ENCODE data around the gene EPHB2.

EPHB2 gene

DNA sequence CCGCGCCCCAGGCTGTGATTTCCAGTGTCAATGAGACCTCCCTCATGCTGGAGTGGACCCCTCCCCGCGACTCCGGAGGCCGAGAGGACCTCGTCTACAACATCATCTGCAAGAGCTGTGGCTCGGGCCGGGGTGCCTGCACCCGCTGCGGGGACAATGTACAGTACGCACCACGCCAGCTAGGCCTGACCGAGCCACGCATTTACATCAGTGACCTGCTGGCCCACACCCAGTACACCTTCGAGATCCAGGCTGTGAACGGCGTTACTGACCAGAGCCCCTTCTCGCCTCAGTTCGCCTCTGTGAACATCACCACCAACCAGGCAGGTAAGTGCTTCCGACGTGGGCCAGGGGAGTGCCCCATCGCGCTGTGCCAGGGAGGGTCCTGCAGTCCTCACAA is 154.2 kb downstream of the EPHB2 start:
- no peak for DNase-seq

DNA sequence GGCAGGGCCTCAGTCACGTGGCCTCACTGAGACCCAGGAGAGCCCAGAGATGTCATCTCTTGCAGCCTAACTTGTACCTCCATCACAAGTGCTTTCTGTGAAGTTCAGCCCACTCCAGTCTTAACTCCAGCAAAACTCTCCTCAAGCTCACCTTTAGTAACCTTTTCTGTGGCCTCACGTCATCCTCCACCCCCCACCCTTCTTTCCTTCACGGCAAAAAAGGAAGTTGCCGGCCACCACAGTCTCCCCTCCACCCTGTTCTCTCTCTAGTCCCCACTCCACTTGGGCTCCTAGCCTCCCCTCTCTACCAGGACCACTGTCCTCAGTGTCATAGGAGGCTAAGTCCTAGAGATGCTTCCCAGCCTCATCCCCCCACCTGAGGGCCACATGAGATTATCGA is 155.1 kb downstream of the EPHB2 start:
- no peak for DNase-seq

GRCh38 chr1:22866868-22867267 is 156.2 kb downstream of the EPHB2 start:
- DNase-seq: no peak

DNA sequence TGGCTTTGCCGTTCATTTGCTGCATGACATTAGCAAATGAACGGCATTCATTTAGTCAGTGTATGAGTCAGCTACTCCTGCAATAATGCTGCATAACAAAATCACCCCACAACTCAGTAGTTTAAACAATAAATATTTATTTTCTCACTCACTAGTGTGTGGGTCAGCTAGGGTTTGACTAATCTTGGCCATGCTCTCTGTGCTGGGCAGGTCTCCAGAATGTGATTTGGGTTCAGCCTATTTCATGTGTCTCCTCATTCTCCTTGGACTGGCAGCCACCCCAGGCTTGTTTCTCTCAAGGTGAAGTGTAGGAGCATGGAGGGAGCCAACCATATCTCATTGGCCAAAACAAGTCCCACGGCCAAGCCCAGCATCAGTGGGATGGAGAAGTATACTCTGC is 157.7 kb downstream of the EPHB2 start:
- no peak for DNase-seq

DNA sequence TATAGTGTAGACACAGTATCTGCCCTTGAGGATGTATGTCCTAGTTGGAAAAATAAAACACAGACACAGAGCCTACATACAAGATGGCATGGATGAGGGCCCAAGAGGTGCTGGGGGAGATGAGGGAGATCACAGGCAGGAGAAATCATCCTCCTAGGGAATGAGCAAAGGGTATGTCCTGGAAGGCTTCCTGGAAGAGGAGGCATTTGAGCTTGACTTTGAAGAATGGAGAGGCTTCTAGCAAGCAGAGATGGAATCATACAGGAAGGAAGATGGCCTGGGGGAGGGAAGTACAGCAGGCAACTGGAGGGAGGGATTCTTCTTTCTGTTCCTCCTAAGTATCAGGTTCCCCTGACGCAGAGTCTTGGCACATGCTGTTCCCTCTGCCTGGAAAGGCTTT is 158.7 kb downstream of the EPHB2 start:
- no peak for DNase-seq

GRCh38 chr1:22870201-22870871 is 159.7 kb downstream of the EPHB2 start:
- no peak for DNase-seq

DNA sequence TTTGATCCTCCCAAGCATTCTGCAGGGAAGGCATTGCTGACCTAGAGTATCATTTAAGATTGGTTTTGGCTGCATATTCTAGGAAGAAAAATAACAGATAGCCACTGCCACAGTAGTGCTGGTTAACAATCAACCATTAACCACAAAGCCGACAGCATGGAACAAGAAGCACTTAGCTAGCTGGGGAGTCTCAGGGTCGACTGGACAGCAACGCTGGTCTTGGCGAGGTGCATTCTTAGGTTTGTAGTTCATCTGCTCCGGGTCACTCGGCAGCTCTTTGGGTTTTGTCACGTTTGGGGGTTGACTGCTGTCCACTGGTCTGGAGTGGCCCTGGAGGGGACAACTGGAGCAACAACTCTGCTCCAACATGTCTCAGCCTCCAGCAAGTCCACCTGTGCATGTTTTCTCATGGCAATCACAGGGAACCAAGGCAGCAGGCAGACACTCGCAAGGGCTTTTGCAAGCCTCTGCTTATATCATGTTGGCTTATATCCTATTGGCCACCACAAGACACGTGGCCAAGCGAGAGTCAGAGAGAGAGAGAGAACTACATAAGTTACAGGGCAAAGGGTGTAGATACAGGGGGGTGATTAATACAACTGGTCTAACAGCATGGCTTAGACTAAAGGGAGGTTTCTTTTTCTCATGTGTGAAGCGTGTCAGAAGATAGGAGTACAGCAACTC is 162.5 kb downstream of the EPHB2 start:
- DNase-seq: no peak

- no peak for DNase-seq
Measured at GRCh38 chr1:22874785-22875184, 164.1 kb downstream of the EPHB2 start.

DNA sequence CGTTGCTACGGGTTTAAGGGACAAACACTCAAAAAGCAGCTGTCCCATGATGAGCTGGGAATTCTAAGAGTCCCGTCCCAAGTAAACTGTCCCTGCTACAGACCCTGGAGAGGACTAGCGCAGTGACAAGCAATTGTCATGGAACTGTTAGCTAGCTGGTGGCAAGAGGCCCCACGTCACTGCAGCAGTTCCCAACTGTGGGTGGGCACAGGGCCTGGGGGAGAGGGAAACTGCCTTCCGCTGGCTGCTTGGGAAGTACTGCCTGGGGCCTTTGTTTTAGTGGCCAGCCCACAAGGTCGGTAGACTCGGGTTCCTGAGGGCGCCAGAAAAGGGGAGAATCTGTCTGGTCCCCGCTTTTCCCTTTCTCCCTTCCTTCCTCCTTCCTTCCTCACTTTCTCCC is 164.6 kb downstream of the EPHB2 start:
- no peak for DNase-seq

- DNase-seq: no peak
Measured at GRCh38 chr1:22875841-22876240, 165.2 kb downstream of the EPHB2 start.

DNA sequence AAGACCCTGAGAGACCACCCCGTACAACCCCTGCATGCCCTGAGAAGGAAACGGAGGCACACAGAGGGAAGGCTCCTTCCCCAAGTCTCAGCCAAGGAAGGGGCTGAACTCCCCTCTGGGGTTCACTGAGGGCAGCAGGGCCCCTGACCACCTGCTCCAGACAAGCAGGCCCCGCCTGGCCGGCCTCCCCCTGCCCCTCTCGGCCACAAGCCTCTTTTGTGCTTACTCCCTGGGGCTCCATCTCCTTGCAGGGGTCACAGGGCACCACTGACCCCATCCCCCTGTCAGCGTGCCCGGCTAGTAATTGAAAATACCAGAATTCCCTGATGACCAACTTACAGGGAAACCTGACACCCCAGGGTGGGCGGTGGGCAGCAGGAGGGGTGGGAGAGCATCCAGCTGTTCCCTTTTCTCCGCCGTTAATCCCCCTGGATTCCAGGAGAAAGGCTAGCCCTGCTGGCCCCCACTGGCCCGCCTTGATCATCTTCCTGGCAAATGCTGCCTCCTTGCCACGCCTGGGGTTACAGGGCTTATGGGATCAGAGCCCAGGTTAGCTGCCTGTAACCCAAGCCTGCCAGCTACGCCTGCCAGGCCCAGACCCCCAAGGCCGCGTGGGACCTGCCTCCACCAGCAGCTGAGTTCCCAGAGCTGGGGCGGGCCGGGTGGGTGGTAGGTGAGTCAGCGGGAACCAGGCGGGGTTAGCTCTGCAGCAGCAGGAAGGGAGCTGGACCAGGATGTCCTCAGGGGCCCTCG is 165.9 kb downstream of the EPHB2 start:
- DNase-seq: no peak

DNA sequence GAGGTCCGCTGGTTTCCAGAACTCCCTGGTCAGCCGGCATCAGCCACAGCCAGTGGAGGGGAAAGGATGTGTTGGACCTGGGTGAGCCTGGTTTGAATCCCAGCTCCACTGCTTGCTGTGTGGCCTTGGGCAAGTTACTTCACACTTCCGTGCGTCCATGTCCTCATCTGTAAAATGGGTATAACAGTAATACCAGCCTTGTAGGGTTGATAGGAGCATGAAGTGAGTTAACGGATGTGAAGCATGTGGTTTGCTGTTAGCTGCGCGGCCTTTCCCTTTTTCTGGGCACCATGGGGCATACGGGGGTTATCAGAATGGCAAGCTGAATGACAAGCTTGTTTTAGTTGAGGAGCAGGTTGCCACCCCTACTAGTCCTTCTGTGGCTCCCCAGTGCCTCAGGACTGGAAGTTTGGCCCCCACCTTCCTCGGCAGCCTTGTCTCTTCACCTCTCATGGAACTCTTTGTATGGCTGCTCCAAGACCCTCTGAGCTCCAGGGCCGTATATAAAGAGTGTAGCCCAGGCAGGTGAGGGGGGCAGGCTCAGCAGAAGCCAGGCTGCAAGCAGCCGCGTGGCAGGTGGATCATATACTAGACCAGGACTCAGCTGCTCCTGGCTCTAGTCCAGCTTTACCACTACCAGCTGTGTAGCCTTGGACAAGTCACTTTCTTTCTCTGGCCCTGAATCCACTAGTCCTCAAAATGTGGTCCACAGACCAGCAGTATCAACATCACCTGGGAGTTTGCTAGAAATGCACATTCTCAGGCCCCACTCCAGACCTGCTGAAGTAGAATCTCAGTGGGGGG is 166.7 kb downstream of the EPHB2 start:
- no peak for DNase-seq

DNA sequence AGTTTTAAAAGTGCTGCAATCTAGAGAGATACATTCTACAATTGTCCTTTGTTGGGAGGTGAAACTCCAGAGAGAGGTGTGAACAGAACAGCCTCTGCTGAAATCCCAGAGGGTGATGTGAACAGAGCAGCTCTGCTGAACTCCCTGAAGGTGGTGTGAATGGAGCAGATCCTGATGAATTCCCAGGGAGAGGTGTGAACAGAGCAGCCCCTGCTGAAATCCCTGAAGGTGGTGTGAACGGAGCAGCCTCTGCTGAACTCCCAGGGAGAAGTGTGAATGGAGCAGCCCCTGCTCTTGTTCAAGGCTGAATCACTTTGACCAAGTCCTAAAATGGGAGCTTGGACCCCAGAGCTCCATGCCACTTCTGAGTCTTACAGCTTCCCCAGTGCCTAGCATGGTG is 167.3 kb downstream of the EPHB2 start:
- DNase-seq: no peak

- no peak for DNase-seq
Measured at GRCh38 chr1:22878626-22879025, 168.0 kb downstream of the EPHB2 start.

DNA sequence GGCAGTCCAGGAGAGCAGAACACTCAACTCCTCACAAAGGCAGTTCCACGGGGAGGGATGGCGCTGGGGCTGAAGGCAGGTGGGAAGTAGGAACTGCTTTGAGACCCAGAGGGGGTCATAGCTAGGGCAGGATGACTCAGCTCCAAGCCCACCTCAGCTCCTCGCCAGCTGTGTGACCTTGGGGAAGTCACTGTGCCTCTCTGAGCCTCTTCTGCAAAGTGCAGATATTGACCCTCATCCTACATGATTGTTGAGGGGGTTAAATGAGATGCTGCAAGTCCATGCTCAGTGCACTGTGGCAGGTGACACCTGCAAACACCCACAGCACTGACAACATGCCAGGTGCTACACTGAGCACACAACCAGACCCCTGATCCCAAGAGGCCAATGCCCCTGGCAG is 168.8 kb downstream of the EPHB2 start:
- DNase-seq: no peak

- DNase-seq: no peak
Measured at GRCh38 chr1:22880174-22880601, 169.5 kb downstream of the EPHB2 start.

- DNase-seq: no peak
Measured at GRCh38 chr1:22883406-22883805, 172.8 kb downstream of the EPHB2 start.

DNA sequence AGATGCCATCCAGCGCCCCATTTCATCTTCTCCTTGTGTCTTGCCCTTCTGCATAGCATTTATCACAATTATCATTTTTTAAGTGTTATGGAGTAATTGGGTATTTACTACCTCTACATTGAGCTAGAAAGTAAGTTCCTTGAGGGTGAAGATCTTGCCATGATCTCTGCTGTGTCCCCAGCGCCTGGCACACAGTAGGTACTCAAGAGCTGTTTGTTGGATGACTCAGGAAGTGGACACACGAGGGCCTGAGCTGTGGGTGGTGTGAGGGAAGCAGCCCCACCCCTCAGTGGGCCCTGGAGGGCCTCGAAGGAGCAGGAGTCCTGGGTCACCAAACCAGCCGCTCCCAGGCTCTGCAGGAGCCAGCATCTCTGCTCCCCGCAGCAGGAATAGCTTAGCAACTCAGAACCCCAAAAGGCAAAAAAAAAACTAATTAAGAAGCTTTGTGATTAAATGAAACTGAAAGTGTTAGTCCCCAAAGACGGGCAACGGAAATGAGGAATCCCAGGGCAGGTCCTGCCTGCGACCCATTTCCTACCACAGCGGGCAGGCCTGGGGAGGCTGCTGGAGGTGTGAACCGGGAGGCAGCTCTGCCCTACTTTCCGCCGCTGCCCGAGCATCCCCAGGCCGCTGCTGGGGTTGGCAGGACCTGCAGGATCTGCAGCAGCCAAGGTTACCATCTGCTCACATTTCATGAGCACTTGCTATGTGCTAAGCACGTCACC is 174.3 kb downstream of the EPHB2 start:
- peak; percentile 31 for DNase-seq

DNA sequence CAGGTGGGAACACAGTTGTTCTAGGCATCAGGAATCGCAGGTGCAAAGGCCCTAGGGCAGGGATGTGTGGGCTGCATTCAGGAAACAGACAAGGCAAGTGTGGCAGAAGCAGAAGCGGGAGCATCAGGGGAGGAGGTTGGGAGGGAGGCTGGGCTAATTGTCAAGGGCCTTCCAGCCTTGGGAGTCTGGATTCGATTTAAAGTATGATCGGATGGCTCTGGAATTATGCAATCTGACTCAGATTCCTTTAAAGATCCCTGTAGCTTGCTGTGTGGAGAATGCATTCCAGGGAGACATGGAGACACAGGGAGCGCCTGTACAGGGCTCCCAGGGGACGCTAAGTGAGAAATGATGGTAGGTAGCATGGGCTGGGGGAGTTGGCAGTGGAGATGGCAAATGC is 175.6 kb downstream of the EPHB2 start:
- no peak for DNase-seq

- DNase-seq: no peak
Measured at GRCh38 chr1:22887491-22887890, 176.9 kb downstream of the EPHB2 start.

DNA sequence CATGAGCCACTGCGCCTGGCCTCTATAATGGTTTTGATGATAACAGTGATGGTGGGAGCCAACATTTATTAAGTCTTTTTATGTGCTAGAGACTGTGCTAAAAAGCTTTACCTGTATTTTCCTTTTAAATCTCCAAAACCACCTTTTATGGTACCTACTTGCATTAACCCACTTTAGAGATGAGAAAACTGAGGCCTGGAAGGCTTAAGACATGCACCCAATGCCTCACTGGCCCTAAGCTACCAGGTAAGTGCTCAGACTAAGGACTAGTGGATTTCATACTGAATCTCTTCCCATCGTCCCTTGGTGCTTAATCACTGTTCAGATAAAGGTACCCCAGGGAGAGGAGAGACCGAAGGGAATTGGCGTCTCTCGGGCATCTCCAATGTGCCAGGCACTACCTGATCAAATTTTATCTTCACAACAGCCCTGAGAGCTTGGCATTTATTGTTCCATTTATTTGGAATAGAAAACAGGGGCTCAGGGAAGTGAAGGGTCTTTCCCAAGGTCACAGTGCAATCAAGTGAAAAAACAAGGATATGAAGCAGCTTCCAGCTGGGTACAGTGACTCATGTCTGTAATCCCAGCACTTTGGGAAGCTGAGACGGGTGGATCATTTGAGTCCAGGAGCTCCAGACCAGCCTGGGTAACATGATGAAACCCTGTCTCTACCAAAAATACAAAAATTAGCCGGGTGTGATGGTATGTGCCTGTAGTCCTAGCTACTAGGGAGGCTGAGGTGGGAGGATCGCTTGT is 177.9 kb downstream of the EPHB2 start:
- no peak for DNase-seq

All from inflammatory macrophage treated with lipopolysaccharide for 4 hours (primary cell).